IPS-20b (cell line): ENCODE results near the gene OR10P1.

Source experiments
- H3K27ac ChIP-seq: one replicate; pipeline ENCODE4 v1.5.1; 2013; ENCODE audit warnings: low read length
- H3K27me3 ChIP-seq: 2 replicates; pipeline ENCODE4 v1.6.1; 2013; ENCODE audit warnings: mild to moderate bottlenecking, low read length, inconsistent platforms; ENCODE audit not compliant: insufficient read depth
- H3K36me3 ChIP-seq: 2 replicates; pipeline ENCODE4 v1.6.1; 2013; ENCODE audit warnings: low read depth, mild to moderate bottlenecking, inconsistent platforms, low read length, moderate library complexity; ENCODE audit not compliant: insufficient read depth
- H3K4me1 ChIP-seq: 2 replicates; pipeline ENCODE4 v1.6.1; 2013; ENCODE audit warnings: mild to moderate bottlenecking, control low read depth, inconsistent platforms, low read length, moderate library complexity; ENCODE audit not compliant: insufficient read depth
- H3K4me3 ChIP-seq: 2 replicates; pipeline ENCODE4 v1.5.1; 2013; ENCODE audit warnings: mild to moderate bottlenecking, low read length, inconsistent platforms
- H3K9ac ChIP-seq: 2 replicates; pipeline ENCODE4 v1.6.1; 2013; ENCODE audit warnings: low read depth, mild to moderate bottlenecking, inconsistent platforms, low read length, moderate library complexity
- H3K9me3 ChIP-seq: 2 replicates; pipeline ENCODE4 v1.6.1; 2013; ENCODE audit warnings: mild to moderate bottlenecking, low read depth, low read length, inconsistent platforms; ENCODE audit not compliant: insufficient read depth

The OR10P1 gene

DNA sequence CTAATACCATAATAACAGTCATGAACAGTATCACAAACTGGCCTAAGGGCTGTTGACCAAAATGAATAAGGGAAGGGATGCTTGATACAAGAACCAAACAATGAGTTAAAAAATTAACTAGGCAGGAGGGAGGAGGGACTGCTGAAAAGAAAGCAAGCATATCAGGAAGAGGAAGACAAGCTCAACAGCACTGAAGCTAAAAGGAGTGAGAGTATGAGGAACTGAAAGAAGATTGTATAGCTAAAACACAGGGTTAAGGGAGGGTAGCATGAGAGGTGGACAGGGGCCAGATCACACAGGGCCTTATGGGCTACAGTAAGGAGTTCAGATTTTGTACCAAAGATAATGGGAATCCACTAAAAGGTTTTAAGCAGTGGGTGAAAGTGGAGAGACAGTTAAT, 36.9 kb downstream of the OR10P1 start:
- Histone ChIP-seq H3K9me3 (no peaks in the 10 kb centered on the region), H3K4me3 (no peak overlapping the region), H3K4me1 (no peaks in the 10 kb centered on the region), H3K27ac (no peak overlapping the region), H3K27me3 (peaks cover 6% of the 10 kb centered on the region; the same call in 1 of the 2 replicates), H3K36me3 (no peaks in the 10 kb centered on the region), H3K9ac (no peak overlapping the region)

- Histone ChIP-seq H3K27ac (no peak overlapping the region), H3K9me3 (no peaks in the 10 kb centered on the region), H3K9ac (no peak overlapping the region), H3K27me3 (peaks cover 6% of the 10 kb centered on the region; the same call in 1 of the 2 replicates), H3K4me1 (no peaks in the 10 kb centered on the region), H3K4me3 (no peak overlapping the region), H3K36me3 (no peaks in the 10 kb centered on the region)
Measured at GRCh38 chr12:55675666-55676065, 39.0 kb downstream of the OR10P1 start.

- Histone ChIP-seq H3K9ac (no peak overlapping the region), H3K9me3 (no peaks in the 10 kb centered on the region)
Measured at GRCh38 chr12:55676707-55677106, 40.0 kb downstream of the OR10P1 start.

GRCh38 chr12:55679691-55680090, 43.0 kb downstream of the OR10P1 start:
- no peak overlapping the region for H3K4me3 ChIP-seq
- H3K27ac ChIP-seq: no peak overlapping the region
- peaks cover 6% of the 10 kb centered on the region; the same call in 1 of the 2 replicates for H3K27me3 ChIP-seq
- no peak overlapping the region for H3K9ac ChIP-seq
- H3K9me3 ChIP-seq: no peaks in the 10 kb centered on the region
- 0 out of 2 replicates have a peak, but pooled peaks cover 2% of the 10 kb centered on the region for H3K36me3 ChIP-seq
- peaks cover 3% of the 10 kb centered on the region; the same call in 1 of the 2 replicates for H3K4me1 ChIP-seq

More at GRCh38 chr12:55676707-55677106, 40.0 kb downstream of the OR10P1 start:
- Histone ChIP-seq H3K27ac (no peak overlapping the region), H3K36me3 (no peaks in the 10 kb centered on the region), H3K4me1 (peaks cover 3% of the 10 kb centered on the region; the same call in 1 of the 2 replicates), H3K4me3 (no peak overlapping the region), H3K27me3 (peaks cover 6% of the 10 kb centered on the region; the same call in 1 of the 2 replicates)

DNA sequence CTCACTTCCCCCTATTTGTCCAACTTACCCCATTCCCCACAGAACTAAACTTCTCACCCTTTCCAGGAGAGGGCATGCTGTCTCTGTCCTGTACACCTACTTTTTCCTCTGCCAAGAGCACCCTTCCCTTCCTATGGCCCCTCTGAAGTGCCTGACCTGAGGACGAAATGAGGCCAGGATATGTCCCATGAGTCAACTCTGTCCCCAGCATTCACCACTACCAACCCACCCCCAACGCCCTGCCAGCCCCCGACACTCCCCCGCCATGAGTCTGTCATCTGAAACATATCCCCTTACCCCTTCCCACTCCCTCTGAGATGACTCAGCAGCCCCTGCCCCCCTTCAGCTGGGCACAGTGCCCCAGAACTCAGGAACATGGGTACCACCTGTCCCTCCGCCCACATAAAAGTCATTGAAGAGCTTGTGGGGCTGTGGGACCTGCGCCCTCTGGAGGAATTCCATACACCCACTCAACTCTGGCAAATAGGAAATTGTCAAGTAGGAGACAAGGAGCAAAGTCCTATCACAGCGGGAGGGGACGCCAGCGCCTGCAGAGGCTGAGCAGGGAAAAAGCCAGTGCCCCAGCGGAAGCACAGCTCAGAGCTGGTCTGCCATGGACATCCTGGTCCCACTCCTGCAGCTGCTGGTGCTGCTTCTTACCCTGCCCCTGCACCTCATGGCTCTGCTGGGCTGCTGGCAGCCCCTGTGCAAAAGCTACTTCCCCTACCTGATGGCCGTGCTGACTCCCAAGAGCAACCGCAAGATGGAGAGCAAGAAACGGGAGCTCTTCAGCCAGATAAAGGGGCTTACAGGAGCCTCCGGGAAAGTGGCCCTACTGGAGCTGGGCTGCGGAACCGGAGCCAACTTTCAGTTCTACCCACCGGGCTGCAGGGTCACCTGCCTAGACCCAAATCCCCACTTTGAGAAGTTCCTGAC, 44.7 kb downstream of the OR10P1 start:
- H3K4me1 ChIP-seq: peaks cover 3% of the 10 kb centered on the region; the same call in 1 of the 2 replicates
- H3K9me3 ChIP-seq: no peaks in the 10 kb centered on the region
- no peak overlapping the region for H3K27ac ChIP-seq
- H3K27me3 ChIP-seq: peaks cover 4% of the 10 kb centered on the region; the same call in 1 of the 2 replicates
- H3K9ac ChIP-seq: peak overlapping the region; percentile 32; the same call in 1 of the 2 replicates
- peaks cover 9% of the 10 kb centered on the region; the same call in 1 of the 2 replicates for H3K36me3 ChIP-seq
- H3K4me3 ChIP-seq: peak overlapping the region; percentile 51

- Histone ChIP-seq H3K9me3 (no peaks in the 10 kb centered on the region), H3K36me3 (peaks cover 9% of the 10 kb centered on the region; the same call in 1 of the 2 replicates), H3K27me3 (no peaks in the 10 kb centered on the region), H3K9ac (peak overlapping the region; percentile 32; the same call in 1 of the 2 replicates), H3K4me1 (peaks cover 3% of the 10 kb centered on the region; the same call in 1 of the 2 replicates), H3K4me3 (peak overlapping the region; percentile 51; the same call in 1 of the 2 replicates), H3K27ac (no peak overlapping the region)
Measured at GRCh38 chr12:55682087-55682796, 45.5 kb downstream of the OR10P1 start.

DNA sequence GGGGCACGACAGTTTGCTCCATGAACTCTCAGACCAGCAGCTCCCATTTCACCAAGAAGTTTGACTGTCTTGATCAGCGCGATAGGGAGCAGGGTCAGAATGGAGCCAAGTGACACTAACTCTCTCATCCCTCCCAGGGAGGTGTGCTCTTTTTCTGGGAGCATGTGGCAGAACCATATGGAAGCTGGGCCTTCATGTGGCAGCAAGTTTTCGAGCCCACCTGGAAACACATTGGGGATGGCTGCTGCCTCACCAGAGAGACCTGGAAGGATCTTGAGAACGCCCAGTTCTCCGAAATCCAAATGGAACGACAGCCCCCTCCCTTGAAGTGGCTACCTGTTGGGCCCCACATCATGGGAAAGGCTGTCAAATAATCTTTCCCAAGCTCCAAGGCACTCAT, 47.0 kb downstream of the OR10P1 start:
- H3K27ac ChIP-seq: no peak overlapping the region
- H3K27me3 ChIP-seq: no peaks in the 10 kb centered on the region
- no peak overlapping the region for H3K4me3 ChIP-seq
- no peaks in the 10 kb centered on the region for H3K9me3 ChIP-seq
- H3K4me1 ChIP-seq: peaks cover 3% of the 10 kb centered on the region; the same call in 1 of the 2 replicates
- no peak overlapping the region for H3K9ac ChIP-seq
- peaks cover 17% of the 10 kb centered on the region for H3K36me3 ChIP-seq

DNA sequence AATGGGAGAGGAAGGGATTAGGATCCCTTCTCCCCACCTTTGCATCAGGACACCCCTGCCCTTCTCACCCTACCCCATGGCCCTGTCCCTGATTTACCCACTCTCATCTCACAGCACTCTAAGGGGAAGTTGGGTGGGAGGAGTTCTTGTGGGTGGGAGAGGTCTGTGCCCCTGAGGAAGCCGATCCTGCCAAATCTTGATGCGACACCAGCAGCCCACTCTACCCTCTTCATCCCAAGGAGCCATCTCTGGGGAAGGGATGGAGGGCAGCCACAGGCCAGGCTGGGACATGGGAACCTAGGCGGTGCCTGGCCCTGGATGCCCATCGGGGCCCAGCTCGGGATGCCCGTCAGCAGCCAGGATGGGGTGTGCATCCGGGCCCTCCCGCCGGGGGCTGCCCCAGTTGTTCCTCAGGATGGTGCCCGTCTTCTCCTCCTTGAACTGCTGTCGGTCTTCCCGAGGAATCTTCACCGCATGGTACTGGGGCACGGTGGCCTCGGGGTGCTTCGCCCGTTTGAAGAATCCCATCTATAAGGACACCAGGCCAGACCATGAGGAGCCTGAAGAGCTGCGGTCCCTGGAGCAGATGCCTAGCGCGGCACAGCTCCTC, 48.2 kb downstream of the OR10P1 start:
- Histone ChIP-seq H3K4me3 (no peak overlapping the region), H3K27ac (no peak overlapping the region), H3K27me3 (no peaks in the 10 kb centered on the region)

GRCh38 chr12:55685671-55686070, 49.0 kb downstream of the OR10P1 start:
- H3K36me3 ChIP-seq: peaks cover 17% of the 10 kb centered on the region
- H3K4me1 ChIP-seq: peaks cover 3% of the 10 kb centered on the region; the same call in 1 of the 2 replicates
- H3K27me3 ChIP-seq: no peaks in the 10 kb centered on the region

More for the DNA sequence above, 48.2 kb downstream of the OR10P1 start:
- Histone ChIP-seq H3K9me3 (no peaks in the 10 kb centered on the region), H3K4me1 (peaks cover 3% of the 10 kb centered on the region; the same call in 1 of the 2 replicates), H3K36me3 (peaks cover 17% of the 10 kb centered on the region), H3K9ac (no peak overlapping the region)

GRCh38 chr12:55686366-55687010, 49.8 kb downstream of the OR10P1 start:
- no peaks in the 10 kb centered on the region for H3K4me1 ChIP-seq
- H3K27me3 ChIP-seq: no peaks in the 10 kb centered on the region
- no peak overlapping the region for H3K4me3 ChIP-seq
- no peak overlapping the region for H3K27ac ChIP-seq
- no peak overlapping the region for H3K9ac ChIP-seq
- no peaks in the 10 kb centered on the region for H3K9me3 ChIP-seq
- peaks cover 17% of the 10 kb centered on the region for H3K36me3 ChIP-seq

More at GRCh38 chr12:55685671-55686070, 49.0 kb downstream of the OR10P1 start:
- no peaks in the 10 kb centered on the region for H3K9me3 ChIP-seq
- H3K4me3 ChIP-seq: no peak overlapping the region
- H3K9ac ChIP-seq: no peak overlapping the region
- H3K27ac ChIP-seq: no peak overlapping the region
